Activated T-cell treated with anti-CD3 and anti-CD28 coated beads, Interleukin-2, amount 50 U/mL, for 72 hours (primary cell): ENCODE measurements around the gene ZNF19. TPM values are rescaled to one million over a fixed set of nuclear protein-coding genes. Genes with fewer than 3 reads are reported as not detected.
A peak's percentile ranks its signal among the peaks of the same experiment; 100 is the strongest.

Source experiments
- ATAC-seq, 2 donors: fragments of 150-1000 bp; cut with Tn5 transposase; replicated peaks in 1 of 2; 2 replicates each; pipeline ENCODE4 v1.10.0; 2021; ENCODE audit warnings: moderate library complexity in 2 of 2, mild to moderate bottlenecking in 1 of 2
- DNase-seq, 2 donors: peaks; one replicate each; pipeline ENCODE4 v3.0.0; 2021 to 2022; ENCODE audit warnings: mixed read lengths in 1 of 2
- H3K27ac Mint-ChIP-seq: one replicate; pipeline ENCODE4 v1.8.0; 2022; ENCODE audit warnings: mild to moderate bottlenecking, moderate library complexity, mixed read lengths
- H3K27me3 Mint-ChIP-seq: one replicate; pipeline ENCODE4 v1.8.0; 2022; ENCODE audit warnings: low read depth, mixed read lengths
- H3K36me3 Mint-ChIP-seq, 2 donors: one replicate each; pipeline ENCODE4 v1.8.0; 2022; ENCODE audit warnings: mixed read lengths in 2 of 2, mild to moderate bottlenecking in 1 of 2; ENCODE audit not compliant: insufficient read depth in 2 of 2
- H3K4me1 Mint-ChIP-seq: one replicate; pipeline ENCODE4 v1.8.0; 2022; ENCODE audit warnings: low read depth, mixed read lengths
- H3K4me3 Mint-ChIP-seq, 2 donors: one replicate each; pipeline ENCODE4 v1.8.0; 2022; ENCODE audit warnings: mild to moderate bottlenecking in 2 of 2, mixed read lengths in 2 of 2, moderate library complexity in 2 of 2
- H3K9me3 Mint-ChIP-seq, 2 donors: one replicate each; pipeline ENCODE4 v1.8.0; 2022; ENCODE audit warnings: mixed read lengths in 2 of 2
- total RNA-seq, 2 donors: library from RNA; stranded (reverse); gene quantifications; one replicate each; pipeline ENCODE4 v1.2.3, GENCODE V29; 2022

Gene ZNF19
- 1 to 10 TPM; 4.5 to 4.9 TPM for total RNA-seq

GRCh38 chr16:71489122-71489521 is at the start of gene ZNF19:
Gene ZNF19, minus strand, starts transcription at chr16:71489324. Its CDS starts 7,210 bp downstream, at chr16:71482114.
- Mint-ChIP-seq H3K36me3 (no peaks in the 10 kb centered on the region), H3K27ac (no peak within 1 kb of the TSS), H3K4me3 (no peak within 1 kb of the TSS), H3K9me3 (no peaks in the 10 kb centered on the region), H3K27me3 (no peaks in the 10 kb centered on the region), H3K4me1 (peaks cover 7% of the 10 kb centered on the region)
- no peak for ATAC-seq
- DNase-seq, result no peak

DNA sequence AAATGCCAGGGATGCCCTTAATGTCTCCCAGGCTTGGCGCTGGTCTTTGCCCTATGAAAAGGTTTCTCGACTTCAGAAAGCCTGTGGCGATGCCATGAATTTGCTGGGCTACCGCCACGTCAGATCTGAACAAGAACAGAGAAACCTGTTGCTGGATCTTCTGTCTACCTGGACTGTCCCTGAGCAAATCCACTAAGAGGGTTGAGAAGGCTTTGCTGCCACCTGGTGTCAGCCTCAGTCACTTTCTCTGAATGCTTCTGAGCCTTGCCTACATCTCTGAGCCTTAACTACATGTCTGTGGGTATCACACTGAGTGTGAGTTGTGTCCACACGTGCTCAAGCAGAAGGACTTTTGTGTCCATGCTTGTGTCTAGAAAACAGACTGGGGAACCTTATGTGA is 48.5 kb upstream of the ZNF19 start:
- DNase-seq, result peak; percentile 25 to 31
- Mint-ChIP-seq H3K27me3 (peaks cover 9% of the 10 kb centered on the region), H3K9me3 (no peaks in the 10 kb centered on the region), H3K36me3 (no peaks in the 10 kb centered on the region), H3K4me3 (no peak overlapping the region), H3K4me1 (peaks cover 5% of the 10 kb centered on the region), H3K27ac (no peak overlapping the region)
- ATAC-seq, result peak; percentile 51 to 66

DNA sequence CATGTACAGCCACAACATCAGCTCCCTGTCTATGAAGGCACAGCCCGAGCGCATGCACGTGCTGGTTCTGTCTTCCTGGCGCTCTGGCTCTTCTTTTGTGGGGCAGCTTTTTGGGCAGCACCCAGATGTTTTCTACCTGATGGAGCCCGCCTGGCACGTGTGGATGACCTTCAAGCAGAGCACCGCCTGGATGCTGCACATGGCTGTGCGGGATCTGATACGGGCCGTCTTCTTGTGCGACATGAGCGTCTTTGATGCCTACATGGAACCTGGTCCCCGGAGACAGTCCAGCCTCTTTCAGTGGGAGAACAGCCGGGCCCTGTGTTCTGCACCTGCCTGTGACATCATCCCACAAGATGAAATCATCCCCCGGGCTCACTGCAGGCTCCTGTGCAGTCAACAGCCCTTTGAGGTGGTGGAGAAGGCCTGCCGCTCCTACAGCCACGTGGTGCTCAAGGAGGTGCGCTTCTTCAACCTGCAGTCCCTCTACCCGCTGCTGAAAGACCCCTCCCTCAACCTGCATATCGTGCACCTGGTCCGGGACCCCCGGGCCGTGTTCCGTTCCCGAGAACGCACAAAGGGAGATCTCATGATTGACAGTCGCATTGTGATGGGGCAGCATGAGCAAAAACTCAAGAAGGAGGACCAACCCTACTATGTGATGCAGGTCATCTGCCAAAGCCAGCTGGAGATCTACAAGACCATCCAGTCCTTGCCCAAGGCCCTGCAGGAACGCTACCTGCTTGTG is 47.8 kb upstream of the ZNF19 start:
- H3K9me3 Mint-ChIP-seq, result no peaks in the 10 kb centered on the region
- no peak for ATAC-seq
- no peaks in the 10 kb centered on the region for H3K4me1 Mint-ChIP-seq

GRCh38 chr16:71532366-71532765 is 43.2 kb upstream of the ZNF19 start:
- H3K9me3 Mint-ChIP-seq, result no peaks in the 10 kb centered on the region
- DNase-seq (no peak), ATAC-seq (no peak)
- H3K27ac Mint-ChIP-seq, result no peak overlapping the region
- H3K36me3 Mint-ChIP-seq, result no peaks in the 10 kb centered on the region
- H3K4me1 Mint-ChIP-seq, result no peaks in the 10 kb centered on the region
- no peak overlapping the region for H3K4me3 Mint-ChIP-seq
- peaks cover 11% of the 10 kb centered on the region for H3K27me3 Mint-ChIP-seq

More for the DNA sequence above, 47.8 kb upstream of the ZNF19 start:
- DNase-seq, result no peak
- Mint-ChIP-seq H3K4me3 (no peak overlapping the region), H3K36me3 (no peaks in the 10 kb centered on the region), H3K27ac (no peak overlapping the region), H3K27me3 (peaks cover 4% of the 10 kb centered on the region)

- no peak for ATAC-seq
- Mint-ChIP-seq H3K27me3 (peaks cover 24% of the 10 kb centered on the region), H3K27ac (no peak overlapping the region), H3K4me3 (no peak overlapping the region), H3K4me1 (peaks cover 6% of the 10 kb centered on the region), H3K9me3 (no peaks in the 10 kb centered on the region), H3K36me3 (no peaks in the 10 kb centered on the region)
- no peak for DNase-seq
Observed at GRCh38 chr16:71528863-71529262, 39.7 kb upstream of the ZNF19 start.

DNA sequence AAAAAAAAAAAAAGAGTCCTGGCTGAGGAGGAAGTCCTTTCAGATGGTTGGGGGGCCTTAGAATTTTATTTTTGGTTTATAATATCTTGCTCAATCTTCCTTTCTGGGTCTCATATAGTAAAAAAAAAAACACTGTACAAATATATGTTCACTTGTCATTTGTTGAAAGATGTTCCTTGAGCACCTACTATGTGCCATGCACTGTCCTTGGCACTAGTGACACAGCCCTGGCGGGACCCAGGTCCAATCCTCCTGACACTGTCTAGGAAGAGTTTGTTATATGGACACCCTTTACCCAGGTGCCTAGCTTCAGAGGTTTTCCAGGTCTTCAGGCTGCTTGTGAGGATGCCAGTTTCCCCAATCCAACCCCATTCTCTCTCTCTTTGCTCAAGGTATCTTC is 39.1 kb upstream of the ZNF19 start:
- DNase-seq (no peak), ATAC-seq (no peak)
- no peaks in the 10 kb centered on the region for H3K9me3 Mint-ChIP-seq
- no peak overlapping the region for H3K27ac Mint-ChIP-seq
- peaks cover 6% of the 10 kb centered on the region for H3K4me1 Mint-ChIP-seq
- no peaks in the 10 kb centered on the region for H3K36me3 Mint-ChIP-seq
- peaks cover 24% of the 10 kb centered on the region for H3K27me3 Mint-ChIP-seq
- H3K4me3 Mint-ChIP-seq, result no peak overlapping the region

DNA sequence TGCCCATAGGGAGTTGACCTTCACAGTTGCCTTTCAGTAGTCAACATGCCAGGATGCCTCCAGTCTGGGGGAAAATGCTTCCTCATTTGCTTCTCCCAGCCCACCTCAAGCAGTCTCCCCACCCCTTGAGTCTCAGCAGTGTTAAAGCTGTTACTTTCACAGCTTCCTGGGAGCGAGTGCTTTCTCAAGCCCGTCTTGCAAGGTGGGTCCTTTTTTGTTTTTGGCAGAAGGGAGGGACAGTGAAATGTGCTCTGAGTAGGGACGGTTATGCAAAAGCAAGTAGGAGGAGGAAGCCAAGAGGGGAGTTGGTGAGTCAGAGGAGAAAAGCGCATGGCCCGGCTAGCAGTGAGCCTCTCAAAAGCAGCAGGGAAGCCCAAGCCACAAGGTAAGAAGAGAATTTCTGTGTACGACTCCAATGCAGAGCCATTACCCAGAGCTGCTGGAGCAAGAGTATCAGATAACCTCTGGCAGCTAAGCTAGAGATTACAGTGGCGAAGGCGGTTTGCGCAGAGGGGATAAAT is 37.0 kb upstream of the ZNF19 start, which contains the start of gene CHST4:
Gene CHST4 (plus strand): TSS at position 316 of the 521 bp plus-strand sequence. CDS start 10,252 bp downstream, outside the sequence.
- DNase-seq (peak in 1 of 2 donors; percentile 4), ATAC-seq (peak in 1 of 2 donors; percentile 25)
- Mint-ChIP-seq H3K27ac (no peak within 1 kb of the TSS), H3K27me3 (peaks cover 24% of the 10 kb centered on the region), H3K4me1 (peaks cover 6% of the 10 kb centered on the region), H3K9me3 (no peaks in the 10 kb centered on the region), H3K36me3 (no peaks in the 10 kb centered on the region), H3K4me3 (no peak within 1 kb of the TSS)

DNA sequence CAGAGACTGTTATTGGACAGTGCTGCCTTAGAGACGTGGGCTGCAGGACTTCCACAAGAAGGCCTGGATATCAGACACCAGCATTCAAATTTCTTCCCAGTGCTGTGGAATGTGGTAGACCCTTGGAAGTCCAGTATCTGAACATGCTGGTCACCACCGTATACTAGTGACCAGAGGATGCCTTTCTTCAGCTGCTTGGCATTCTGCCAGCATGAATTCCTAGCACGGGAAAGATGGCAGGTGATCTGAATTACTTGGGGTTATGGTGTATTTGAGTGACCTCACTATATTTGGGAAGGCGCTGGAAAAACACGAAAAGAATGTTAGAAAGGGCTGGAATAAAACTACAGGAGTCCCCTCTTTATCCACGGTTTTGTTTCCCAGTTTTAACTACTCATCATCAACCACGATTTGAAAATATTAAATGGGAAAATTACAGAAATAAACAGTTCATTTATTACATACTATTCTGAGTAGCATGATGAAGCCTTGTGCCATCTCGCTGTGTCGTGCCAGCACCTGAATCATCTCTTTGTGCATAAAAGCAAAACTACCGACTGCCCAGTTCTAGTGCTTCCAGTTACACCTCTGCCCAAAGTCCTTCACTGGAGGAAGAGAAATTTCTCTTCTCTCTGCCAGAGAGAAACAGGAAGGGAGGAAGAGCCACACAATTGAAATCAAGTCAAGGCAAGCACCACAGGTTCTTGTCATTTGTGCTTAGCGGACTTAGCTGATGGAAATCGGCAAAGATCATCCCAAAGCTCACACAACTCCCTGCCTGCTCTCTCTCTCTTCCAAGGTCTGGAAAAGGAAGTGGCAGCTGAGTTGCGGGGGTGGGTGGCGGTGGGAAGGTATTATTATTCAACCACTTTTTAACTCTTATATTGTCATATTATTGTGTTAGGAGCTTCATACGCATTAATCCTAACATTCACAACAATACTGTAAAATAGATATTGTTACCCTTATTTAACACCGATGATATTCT is 35.7 kb upstream of the ZNF19 start:
- Mint-ChIP-seq H3K27ac (no peak overlapping the region), H3K4me3 (no peak overlapping the region)

GRCh38 chr16:71520550-71520949 is 31.4 kb upstream of the ZNF19 start:
- DNase-seq (no peak), ATAC-seq (no peak)
- Mint-ChIP-seq H3K36me3 (no peaks in the 10 kb centered on the region), H3K27me3 (peaks cover 4% of the 10 kb centered on the region), H3K4me1 (no peaks in the 10 kb centered on the region), H3K4me3 (no peak overlapping the region), H3K9me3 (no peaks in the 10 kb centered on the region), H3K27ac (no peak overlapping the region)

More for the DNA sequence above, 35.7 kb upstream of the ZNF19 start:
- ATAC-seq, result no peak
- no peak for DNase-seq
- Mint-ChIP-seq H3K9me3 (no peaks in the 10 kb centered on the region), H3K27me3 (peaks cover 24% of the 10 kb centered on the region), H3K36me3 (no peaks in the 10 kb centered on the region), H3K4me1 (peaks cover 6% of the 10 kb centered on the region)

- Mint-ChIP-seq H3K4me3 (no peak overlapping the region), H3K4me1 (no peaks in the 10 kb centered on the region), H3K36me3 (no peaks in the 10 kb centered on the region), H3K27ac (no peak overlapping the region), H3K27me3 (peaks cover 6% of the 10 kb centered on the region), H3K9me3 (no peaks in the 10 kb centered on the region)
- ATAC-seq (no peak), DNase-seq (no peak)
Observed at GRCh38 chr16:71515026-71515425, 25.9 kb upstream of the ZNF19 start.

GRCh38 chr16:71514476-71514875 is 25.4 kb upstream of the ZNF19 start:
- no peaks in the 10 kb centered on the region for H3K9me3 Mint-ChIP-seq
- DNase-seq, result no peak
- H3K4me3 Mint-ChIP-seq, result no peak overlapping the region

DNA sequence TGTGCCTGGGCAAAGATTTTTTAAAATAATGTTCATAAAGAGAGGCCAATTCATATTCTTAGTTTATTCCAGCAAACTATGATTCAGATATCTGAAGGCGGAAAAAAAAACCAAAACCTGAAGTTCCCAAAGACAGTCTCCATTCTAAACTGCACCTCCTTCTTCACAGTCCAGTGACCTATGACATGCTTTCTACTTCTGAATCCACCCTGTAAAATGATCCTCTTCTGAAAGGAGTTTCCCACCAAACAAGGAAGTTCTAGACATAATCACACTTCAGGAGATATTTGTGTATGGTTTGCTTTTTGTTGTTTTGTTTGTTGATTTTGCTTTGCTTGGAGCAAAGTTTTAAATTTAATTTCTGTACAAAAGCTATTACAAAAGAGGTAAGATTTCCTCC is 24.2 kb upstream of the ZNF19 start:
- H3K9me3 Mint-ChIP-seq, result no peaks in the 10 kb centered on the region
- ATAC-seq, result no peak

More at GRCh38 chr16:71514476-71514875, 25.4 kb upstream of the ZNF19 start:
- Mint-ChIP-seq H3K4me1 (no peaks in the 10 kb centered on the region), H3K36me3 (no peaks in the 10 kb centered on the region), H3K27ac (no peak overlapping the region), H3K27me3 (peaks cover 6% of the 10 kb centered on the region)
- ATAC-seq, result no peak

DNA sequence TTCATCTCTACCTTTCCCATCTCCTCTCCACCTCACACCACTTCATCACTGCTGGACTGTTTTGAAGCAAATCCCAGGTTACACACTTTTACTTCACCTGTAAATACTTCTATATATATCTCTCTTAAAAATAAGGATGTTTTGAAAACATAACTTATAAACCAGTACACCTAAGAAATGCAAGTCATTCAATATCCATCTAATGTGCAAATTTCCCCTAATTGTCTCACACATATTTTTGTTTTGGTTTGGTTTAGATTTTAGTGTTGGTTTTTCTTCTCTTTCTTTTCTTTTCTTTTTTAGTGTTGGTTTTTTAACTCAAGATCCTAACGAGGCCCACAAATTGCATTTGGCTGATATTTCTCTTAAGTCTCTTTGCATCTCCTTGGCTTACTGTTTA is 17.9 kb upstream of the ZNF19 start:
- H3K9me3 Mint-ChIP-seq, result no peaks in the 10 kb centered on the region
- H3K27ac Mint-ChIP-seq, result no peak overlapping the region
- no peak overlapping the region for H3K4me3 Mint-ChIP-seq
- ATAC-seq (no peak), DNase-seq (no peak)
- no peaks in the 10 kb centered on the region for H3K36me3 Mint-ChIP-seq
- no peaks in the 10 kb centered on the region for H3K4me1 Mint-ChIP-seq
- H3K27me3 Mint-ChIP-seq, result no peaks in the 10 kb centered on the region

More for the DNA sequence above, 24.2 kb upstream of the ZNF19 start:
- no peak for DNase-seq
- Mint-ChIP-seq H3K4me1 (no peaks in the 10 kb centered on the region), H3K36me3 (no peaks in the 10 kb centered on the region), H3K4me3 (no peak overlapping the region), H3K27ac (no peak overlapping the region), H3K27me3 (peaks cover 6% of the 10 kb centered on the region)
